Neutrophil (primary cell): ENCODE measurements around the gene KRTAP12-3.

Experiments
- H3K27ac ChIP-seq: fragments of 200-600 bp; sonication (generic); 2 replicates; pipeline ENCODE4 v1.5.1; 2016; ENCODE audit warnings: mild to moderate bottlenecking, moderate library complexity
- H3K27me3 ChIP-seq: fragments of 200-600 bp; sonication (generic); 2 replicates; pipeline ENCODE4 v1.6.0; 2016; ENCODE audit warnings: mild to moderate bottlenecking
- H3K36me3 ChIP-seq: fragments of 200-600 bp; sonication (generic); 2 replicates; pipeline ENCODE4 v1.5.1; 2017
- H3K4me1 ChIP-seq, 2 experiments: fragments of 200-600 bp in 1 of 2; sonication (generic) in 1 of 2; 1 replicate in 1 of 2; 2 replicates in 1 of 2; pipeline versions ENCODE4 v1.5.1 to v1.6.1; 2013 to 2016; ENCODE audit warnings: low read depth in 1 of 2, low read length in 1 of 2, mild to moderate bottlenecking in 1 of 2, moderate library complexity in 1 of 2; ENCODE audit not compliant: control insufficient read depth in 1 of 2, insufficient read depth in 1 of 2
- H3K4me3 ChIP-seq, 2 experiments: fragments of 200-600 bp in 1 of 2; sonication (generic) in 1 of 2; 1 replicate in 1 of 2; 2 replicates in 1 of 2; pipeline ENCODE4 v1.5.1; 2013 to 2016; ENCODE audit warnings: low read depth in 1 of 2, low read length in 1 of 2, mild to moderate bottlenecking in 1 of 2, moderate library complexity in 1 of 2
- H3K9me3 ChIP-seq: fragments of 200-600 bp; sonication (generic); 2 replicates; pipeline ENCODE4 v1.5.1; 2016
- TF ChIP-seq, protein P1 (sequence below): fragments of 200-600 bp; sonication (generic); IDR thresholded peaks from 2 replicates; pipeline ENCODE4 v1.5.1; 2016; ENCODE audit warnings: antibody characterized with exemption

Gene KRTAP12-3

DNA sequence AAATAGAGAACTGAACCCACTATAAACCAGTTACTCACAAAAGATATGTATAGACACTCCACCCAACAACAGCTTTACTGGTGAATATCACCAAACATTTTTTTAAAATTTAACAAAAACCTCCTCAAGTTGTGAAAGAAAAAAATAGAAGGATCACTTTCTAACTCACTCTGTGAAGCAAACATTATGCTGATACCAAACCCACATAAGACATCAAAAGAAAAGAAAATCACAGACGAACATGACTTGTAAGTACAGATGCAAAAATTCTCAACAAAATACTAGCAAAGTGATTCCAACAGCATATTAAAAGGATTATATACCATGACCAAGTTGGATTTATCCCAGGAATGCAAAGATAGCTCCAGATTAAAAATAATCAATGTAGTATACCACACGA, 34.0 kb downstream of the KRTAP12-3 start:
- Histone ChIP-seq H3K4me3 (no peak overlapping the region), H3K27me3 (peaks cover 50% of the 10 kb centered on the region), H3K36me3 (no peaks in the 10 kb centered on the region), H3K27ac (no peak overlapping the region), H3K4me1 (no peaks in the 10 kb centered on the region), H3K9me3 (no peaks in the 10 kb centered on the region)
- TF ChIP-seq, protein P1, sequence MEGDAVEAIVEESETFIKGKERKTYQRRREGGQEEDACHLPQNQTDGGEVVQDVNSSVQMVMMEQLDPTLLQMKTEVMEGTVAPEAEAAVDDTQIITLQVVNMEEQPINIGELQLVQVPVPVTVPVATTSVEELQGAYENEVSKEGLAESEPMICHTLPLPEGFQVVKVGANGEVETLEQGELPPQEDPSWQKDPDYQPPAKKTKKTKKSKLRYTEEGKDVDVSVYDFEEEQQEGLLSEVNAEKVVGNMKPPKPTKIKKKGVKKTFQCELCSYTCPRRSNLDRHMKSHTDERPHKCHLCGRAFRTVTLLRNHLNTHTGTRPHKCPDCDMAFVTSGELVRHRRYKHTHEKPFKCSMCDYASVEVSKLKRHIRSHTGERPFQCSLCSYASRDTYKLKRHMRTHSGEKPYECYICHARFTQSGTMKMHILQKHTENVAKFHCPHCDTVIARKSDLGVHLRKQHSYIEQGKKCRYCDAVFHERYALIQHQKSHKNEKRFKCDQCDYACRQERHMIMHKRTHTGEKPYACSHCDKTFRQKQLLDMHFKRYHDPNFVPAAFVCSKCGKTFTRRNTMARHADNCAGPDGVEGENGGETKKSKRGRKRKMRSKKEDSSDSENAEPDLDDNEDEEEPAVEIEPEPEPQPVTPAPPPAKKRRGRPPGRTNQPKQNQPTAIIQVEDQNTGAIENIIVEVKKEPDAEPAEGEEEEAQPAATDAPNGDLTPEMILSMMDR, result no peak

DNA sequence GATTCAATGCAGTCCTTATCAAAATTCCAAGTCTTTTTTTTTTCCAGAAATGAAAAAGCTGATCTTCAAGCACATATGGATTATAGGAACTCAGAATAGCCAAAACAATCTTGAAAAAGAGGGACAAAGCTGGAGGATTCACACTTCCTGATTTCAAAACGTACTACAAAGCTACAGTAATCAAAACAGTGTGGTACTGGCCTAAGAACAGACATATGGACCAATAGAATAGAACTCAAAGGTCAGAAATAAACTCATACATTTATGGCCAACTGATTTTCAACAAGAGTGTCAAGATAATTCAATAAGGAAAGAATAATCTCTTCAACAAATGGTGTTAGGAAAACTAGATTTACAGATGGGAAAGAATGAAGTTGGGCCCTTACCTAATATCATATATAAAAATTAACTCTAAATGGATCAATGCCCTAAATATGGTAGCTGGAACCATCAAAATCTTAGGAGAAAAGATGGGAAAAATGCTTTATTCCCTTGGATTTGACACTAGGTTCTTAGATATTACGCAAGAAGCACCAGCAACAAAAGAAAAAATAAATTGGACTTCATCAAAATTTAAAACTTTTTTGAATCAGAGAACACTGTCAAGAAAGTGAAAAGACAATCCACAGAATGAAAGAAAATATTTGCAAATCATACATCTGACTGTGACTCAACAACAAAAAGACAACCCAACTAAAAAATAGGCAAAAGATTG, 35.2 kb downstream of the KRTAP12-3 start:
- TF ChIP-seq, protein P1, result no peak
- Histone ChIP-seq H3K9me3 (no peaks in the 10 kb centered on the region), H3K27me3 (peaks cover 54% of the 10 kb centered on the region), H3K27ac (no peak overlapping the region), H3K4me3 (no peak overlapping the region), H3K36me3 (no peaks in the 10 kb centered on the region), H3K4me1 (no peaks in the 10 kb centered on the region)

DNA sequence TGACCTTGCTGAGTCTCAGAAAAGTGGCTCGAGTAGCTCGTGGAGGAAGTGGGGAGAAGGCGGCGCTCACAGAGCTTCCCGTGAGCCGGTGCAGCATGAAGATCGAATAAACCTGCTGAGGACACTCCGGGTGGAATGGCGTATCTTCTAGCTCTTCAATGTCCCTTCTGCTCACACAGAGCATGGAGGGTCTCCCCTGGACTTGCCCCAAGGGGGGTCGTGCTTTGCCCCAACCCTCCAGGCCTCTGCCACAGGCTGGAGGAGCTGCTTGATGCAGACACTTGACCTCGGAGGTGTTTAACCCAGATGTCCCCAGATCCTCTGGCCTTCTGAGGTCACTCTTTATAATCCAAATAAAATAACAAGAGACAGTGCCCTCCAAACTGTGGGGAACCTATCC, 37.0 kb downstream of the KRTAP12-3 start:
- Histone ChIP-seq H3K4me1 (no peaks in the 10 kb centered on the region), H3K36me3 (no peaks in the 10 kb centered on the region), H3K9me3 (no peaks in the 10 kb centered on the region), H3K27ac (no peak overlapping the region), H3K4me3 (no peak overlapping the region), H3K27me3 (peaks cover 71% of the 10 kb centered on the region)
- TF ChIP-seq, protein P1, result no peak

DNA sequence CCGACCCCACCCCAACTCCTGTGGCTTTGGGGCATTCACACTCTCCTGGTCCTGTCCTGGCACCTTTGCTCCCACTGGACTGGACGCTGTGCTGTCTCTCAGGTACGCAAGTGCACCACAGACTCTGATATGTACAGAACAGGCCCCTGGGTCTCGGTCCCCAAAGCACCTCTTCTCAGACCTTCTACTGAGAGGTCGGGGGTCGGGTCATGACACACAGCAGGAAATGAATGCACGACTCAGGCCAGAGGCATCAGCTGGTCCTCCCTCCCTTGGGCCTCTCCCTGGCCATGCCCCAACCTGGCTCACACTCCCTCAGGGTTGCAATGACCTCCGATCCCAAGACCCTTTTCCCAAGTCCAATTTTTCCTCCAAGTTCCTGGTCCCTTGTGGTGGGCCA, 37.5 kb downstream of the KRTAP12-3 start:
- Histone ChIP-seq H3K27me3 (peaks cover 71% of the 10 kb centered on the region), H3K36me3 (no peaks in the 10 kb centered on the region), H3K4me1 (no peaks in the 10 kb centered on the region), H3K4me3 (no peak overlapping the region), H3K27ac (no peak overlapping the region), H3K9me3 (no peaks in the 10 kb centered on the region)
- TF ChIP-seq, protein P1, result no peak

DNA sequence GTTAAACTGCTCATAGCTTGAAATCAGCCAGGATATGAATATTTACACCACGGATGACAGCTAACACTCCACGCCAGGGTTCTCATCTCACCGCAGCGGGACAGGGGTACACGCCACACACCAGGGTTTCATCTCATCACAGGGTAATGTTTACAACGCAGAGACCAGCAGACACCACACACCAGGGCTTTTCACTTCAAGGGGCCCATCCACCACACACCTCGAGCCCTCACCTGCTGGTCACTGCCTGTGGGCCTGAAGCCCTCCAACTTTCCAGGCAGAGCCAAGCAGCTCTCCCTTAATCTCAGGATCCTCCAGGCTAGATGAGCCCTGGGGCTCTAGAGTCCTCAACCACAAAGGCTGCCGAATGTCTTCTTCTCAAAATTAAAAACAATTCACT, 37.9 kb downstream of the KRTAP12-3 start:
- no peaks in the 10 kb centered on the region for H3K36me3 ChIP-seq
- H3K9me3 ChIP-seq, result no peaks in the 10 kb centered on the region
- no peak overlapping the region for H3K27ac ChIP-seq
- TF ChIP-seq, protein P1, result no peak
- H3K4me1 ChIP-seq, result no peaks in the 10 kb centered on the region
- peaks cover 71% of the 10 kb centered on the region for H3K27me3 ChIP-seq
- H3K4me3 ChIP-seq, result no peak overlapping the region
